HepG2 (cell line): Measurements from ENCODE around the gene C1orf115. TPM values are rescaled to one million over a fixed set of nuclear protein-coding genes. Genes with fewer than 3 reads are reported as not detected.

Experiments used
- AKAP8 ChIP-seq: sonication (generic); formaldehyde crosslinking; IDR thresholded peaks from 2 replicates; pipeline ENCODE4 v1.5.1; 2020; ENCODE audit warnings: mild to moderate bottlenecking, missing genetic modification reagents
- ATF7-NPFF ChIP-seq: sonication (generic); formaldehyde crosslinking; IDR thresholded peaks from 2 replicates; pipeline ENCODE4 v1.8.1; 2023; ENCODE audit warnings: mild to moderate bottlenecking, low read depth, missing genetic modification reagents, moderate library complexity
- ETV5 ChIP-seq: IDR thresholded peaks from 2 replicates; pipeline ENCODE4 v1.6.1; 2018; ENCODE audit warnings: missing biosample characterization, missing genetic modification reagents, inconsistent platforms, borderline replicate concordance
- GPBP1L1 ChIP-seq: sonication (generic); formaldehyde crosslinking; IDR thresholded peaks from 2 replicates; pipeline ENCODE4 v1.5.0; 2020; ENCODE audit warnings: mild to moderate bottlenecking, missing genetic modification reagents
- KIAA2018 ChIP-seq: sonication (generic); formaldehyde crosslinking; IDR thresholded peaks from 2 replicates; pipeline ENCODE4 v1.5.0; 2020; ENCODE audit warnings: mild to moderate bottlenecking, missing genetic modification reagents, borderline replicate concordance
- MBD4 ChIP-seq: IDR thresholded peaks from 2 replicates; pipeline ENCODE4 v1.6.1; 2012; ENCODE audit warnings: low read length, inconsistent platforms, borderline replicate concordance
- NAIF1 ChIP-seq: sonication (generic); formaldehyde crosslinking; IDR thresholded peaks from 2 replicates; pipeline ENCODE4 v1.5.0; 2020; ENCODE audit warnings: mild to moderate bottlenecking, missing genetic modification reagents, borderline replicate concordance
- RFX3 ChIP-seq: IDR thresholded peaks from 2 replicates; pipeline ENCODE4 v1.6.1; 2016; ENCODE audit warnings: missing biosample characterization, missing genetic modification reagents
- SAFB2 ChIP-seq: sonication (generic); formaldehyde crosslinking; IDR thresholded peaks from 2 replicates; pipeline ENCODE4 v1.5.1; 2020; ENCODE audit warnings: missing genetic modification reagents, low read depth, mild to moderate bottlenecking, borderline replicate concordance
- SKI ChIP-seq: fragments of 450-650 bp; IDR thresholded peaks from one replicate; pipeline ENCODE4 v1.6.1; 2018; ENCODE audit warnings: mild to moderate bottlenecking; ENCODE audit not compliant: partially characterized antibody
- SP2 ChIP-seq: sonication (generic); formaldehyde crosslinking; IDR thresholded peaks from 2 replicates; pipeline ENCODE4 v1.5.1; 2020; ENCODE audit warnings: mild to moderate bottlenecking, missing genetic modification reagents
- ZBTB43 ChIP-seq: sonication (generic); formaldehyde crosslinking; conservative IDR thresholded peaks from 2 replicates; pipeline ENCODE4 v1.4.0; 2020; ENCODE audit warnings: missing genetic modification reagents
- ZNF496 ChIP-seq: sonication (generic); formaldehyde crosslinking; IDR thresholded peaks from 2 replicates; pipeline ENCODE4 v1.8.1; 2023; ENCODE audit warnings: mild to moderate bottlenecking, moderate library complexity, missing genetic modification reagents; ENCODE audit not compliant: insufficient replicate concordance
- ZSCAN9 ChIP-seq: IDR thresholded peaks from 2 replicates; pipeline ENCODE4 v1.6.1; 2016; ENCODE audit warnings: borderline replicate concordance
- polyA plus RNA-seq, 8 experiments: library from polyadenylated mRNA; depleted of rRNA in 3 of 8; stranded (reverse) in 7 of 8; unstranded in 1 of 8; fragments of >200 nt; fragmentation: Illumina TruSeq in 4 of 8; extraction: Trizol in 4 of 8; gene quantifications; 2 replicates each; pipeline versions ENCODE4 v1.2.1 to v1.2.3, GENCODE V29; 2011 to 2016; ENCODE audit warnings: low read depth in 4 of 8, missing spikeins in 1 of 8, mixed read lengths in 1 of 8; ENCODE audit not compliant: insufficient read depth in 1 of 8
- total RNA-seq, 5 experiments: library from RNA; depleted of rRNA; stranded (reverse); fragments of >200 nt; fragmentation: Illumina TruSeq; extraction: Trizol; gene quantifications; 2 replicates each; pipeline ENCODE4 v1.2.3, GENCODE V29; 2016; ENCODE audit warnings: low read depth in 1 of 5

C1orf115 gene
- total and polyA plus RNA-seq, 2 of the 13 experiments (the other 11 are each of a cell fraction or from before 2014, with no cell fraction given), result 25.2 to 85.9 TPM

GRCh38 chr1:220690140-220691052 is at the start of gene C1orf115 (continued):
- TF ChIP-seq SKI (peak; percentile 70), AKAP8 (CRISPR knock-in tag) (peak; percentile 75), ZBTB43 (0 out of 2 replicates have a peak, but pooled peaks have one; percentile 35), ATF7-NPFF (CRISPR knock-in tag) (peak; percentile 88), ZNF496 (CRISPR knock-in tag) (no peak), ETV5 (CRISPR knock-in tag) (peak; percentile 66; the same call in 1 of the 2 replicates), KIAA2018 (CRISPR knock-in tag) (no peak), NAIF1 (no peak; the same call in 1 of the 2 replicates), GPBP1L1 (no peak), SAFB2 (0 out of 2 replicates have a peak, but pooled peaks have one; percentile 47), ZSCAN9 (CRISPR knock-in tag) (peak; percentile 61; the same call in 1 of the 2 replicates), RFX3 (CRISPR knock-in tag) (no peak), SP2 (CRISPR knock-in tag) (no peak), MBD4 (no peak)
